OCI-LY3 (cell line): ENCODE data around the gene RRAD.

Experiments
- EZH2phosphoT487 ChIP-seq: fragments of 200-600 bp; shearing (Covaris generic); IDR thresholded peaks from 2 replicates; pipeline ENCODE4 v1.6.1; 2018; ENCODE audit warnings: antibody characterized with exemption, mixed run types, low read depth
- TF ChIP-seq, protein P1 (sequence below): fragments of 200-600, 300-600 bp; sonication (generic); IDR thresholded peaks from 2 replicates; pipeline ENCODE4 v1.5.1; 2014; ENCODE audit warnings: antibody characterized with exemption, low read length, low read depth

DNA sequence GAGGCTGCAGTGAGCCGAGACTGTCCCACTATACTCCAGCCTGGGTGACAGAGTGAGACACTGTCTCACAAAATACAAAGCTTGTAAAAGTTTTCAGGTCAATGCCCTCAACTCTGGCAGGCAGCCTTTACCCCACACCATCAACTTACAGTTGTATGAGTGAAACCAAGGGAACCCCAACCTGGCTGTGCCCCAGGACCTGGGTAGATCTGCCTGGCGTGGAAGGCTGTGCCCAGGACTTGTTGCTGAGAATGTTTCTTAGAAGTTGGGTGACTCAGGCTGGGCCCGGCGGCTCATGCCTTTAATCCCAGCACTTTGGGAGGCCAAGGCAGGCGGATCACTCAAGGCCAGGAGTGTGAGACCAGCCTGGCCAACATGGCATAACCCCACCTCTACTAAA lies 43.5 kb upstream of the RRAD start:
- TF ChIP-seq, protein P1, sequence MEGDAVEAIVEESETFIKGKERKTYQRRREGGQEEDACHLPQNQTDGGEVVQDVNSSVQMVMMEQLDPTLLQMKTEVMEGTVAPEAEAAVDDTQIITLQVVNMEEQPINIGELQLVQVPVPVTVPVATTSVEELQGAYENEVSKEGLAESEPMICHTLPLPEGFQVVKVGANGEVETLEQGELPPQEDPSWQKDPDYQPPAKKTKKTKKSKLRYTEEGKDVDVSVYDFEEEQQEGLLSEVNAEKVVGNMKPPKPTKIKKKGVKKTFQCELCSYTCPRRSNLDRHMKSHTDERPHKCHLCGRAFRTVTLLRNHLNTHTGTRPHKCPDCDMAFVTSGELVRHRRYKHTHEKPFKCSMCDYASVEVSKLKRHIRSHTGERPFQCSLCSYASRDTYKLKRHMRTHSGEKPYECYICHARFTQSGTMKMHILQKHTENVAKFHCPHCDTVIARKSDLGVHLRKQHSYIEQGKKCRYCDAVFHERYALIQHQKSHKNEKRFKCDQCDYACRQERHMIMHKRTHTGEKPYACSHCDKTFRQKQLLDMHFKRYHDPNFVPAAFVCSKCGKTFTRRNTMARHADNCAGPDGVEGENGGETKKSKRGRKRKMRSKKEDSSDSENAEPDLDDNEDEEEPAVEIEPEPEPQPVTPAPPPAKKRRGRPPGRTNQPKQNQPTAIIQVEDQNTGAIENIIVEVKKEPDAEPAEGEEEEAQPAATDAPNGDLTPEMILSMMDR = no peak
- no peak for TF ChIP-seq EZH2phosphoT487
